Cardiac septum (tissue), 1 donor: ENCODE measurements around the gene TTR. TPM values are rescaled to one million over a fixed set of nuclear protein-coding genes. Genes with fewer than 3 reads are reported as not detected.

Experiments used
- DNase-seq: peaks from one replicate; pipeline ENCODE4 v3.0.0-alpha.2; 2020; ENCODE audit warnings: low spot score
- intact Hi-C: fragments of 100-400 bp; cut with DNase I; formaldehyde crosslinking; loops from one replicate; pipeline ENCODE4 v1.14.0; 2022
- total RNA-seq: library from RNA; stranded (reverse); fragmentation: NEBNext Ultra II Directional; extraction: Animal tissue kit (Norgen Biotek cat#: 25700); gene quantifications from one replicate; pipeline ENCODE4 v1.2.1, GENCODE V29; 2021
- donor health status: DM: no; HTN: no; CAD: no.

Gene TTR
- total RNA-seq, 1 donor from 2014 or later: not detected

DNA sequence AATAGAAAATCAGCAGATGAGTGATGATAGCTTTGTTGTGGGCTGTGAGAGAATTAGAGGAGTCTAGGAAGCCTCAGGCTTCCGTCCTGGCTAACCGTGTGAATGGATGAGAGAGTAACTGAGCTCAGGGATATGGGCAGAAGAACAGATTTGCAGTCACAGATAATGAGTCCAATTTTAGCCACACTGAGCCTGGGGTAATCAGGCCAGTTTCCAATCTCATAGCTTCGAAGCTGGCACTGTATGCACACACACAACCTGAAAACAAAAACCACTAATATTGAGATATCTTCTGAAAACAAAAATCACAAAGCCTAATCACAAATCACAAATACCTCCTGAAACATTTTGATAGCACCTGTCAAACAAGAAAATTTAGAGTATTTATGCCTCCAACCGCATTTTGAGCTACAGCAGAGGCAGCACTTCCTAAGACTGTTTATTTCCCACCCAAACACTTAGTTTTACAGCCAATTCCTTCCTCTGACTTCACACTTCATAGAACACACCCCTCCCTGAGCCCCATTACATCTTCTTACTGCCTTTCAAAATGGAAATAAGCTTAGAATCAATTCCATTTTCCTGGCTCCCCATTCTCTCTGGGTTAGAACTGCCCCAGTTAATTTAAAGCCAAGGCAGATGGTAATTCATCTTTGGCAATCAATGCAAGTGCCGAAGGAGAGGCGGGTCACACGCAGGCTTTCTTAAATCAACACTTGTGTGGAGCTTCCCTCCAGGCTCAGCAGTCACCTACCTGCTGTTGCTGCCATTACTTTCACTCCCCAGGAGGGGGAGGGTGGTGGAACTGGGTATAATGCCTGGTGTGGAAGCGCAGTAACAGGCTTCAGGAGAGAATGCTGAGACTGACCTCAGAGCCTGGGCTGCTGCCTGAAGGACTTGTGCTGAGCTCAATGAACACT is 18.9 kb downstream of the TTR start:
- DNase-seq: no peak
- intact Hi-C loops: no loop called here

DNA sequence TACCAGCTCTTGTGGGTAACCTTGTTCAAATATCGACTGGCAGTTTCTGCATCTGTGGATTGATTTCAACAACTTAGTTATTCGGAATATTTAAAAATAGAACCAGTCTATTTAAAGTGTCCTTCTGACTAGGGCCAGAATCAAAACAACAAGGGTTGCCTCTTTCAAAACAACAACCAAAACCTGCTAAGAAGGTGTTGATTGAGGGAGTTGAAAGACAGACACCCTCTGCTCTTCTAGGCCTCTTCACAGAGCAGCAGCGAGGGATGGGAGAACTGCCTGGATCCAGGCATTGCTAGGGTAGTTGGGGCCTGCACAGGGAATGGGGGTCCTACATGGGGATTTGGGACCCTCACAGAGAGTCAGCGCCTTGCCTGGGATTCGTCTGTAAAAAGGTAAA is 19.8 kb downstream of the TTR start:
- DNase-seq: no peak
- intact Hi-C loops: no loop called here

DNA sequence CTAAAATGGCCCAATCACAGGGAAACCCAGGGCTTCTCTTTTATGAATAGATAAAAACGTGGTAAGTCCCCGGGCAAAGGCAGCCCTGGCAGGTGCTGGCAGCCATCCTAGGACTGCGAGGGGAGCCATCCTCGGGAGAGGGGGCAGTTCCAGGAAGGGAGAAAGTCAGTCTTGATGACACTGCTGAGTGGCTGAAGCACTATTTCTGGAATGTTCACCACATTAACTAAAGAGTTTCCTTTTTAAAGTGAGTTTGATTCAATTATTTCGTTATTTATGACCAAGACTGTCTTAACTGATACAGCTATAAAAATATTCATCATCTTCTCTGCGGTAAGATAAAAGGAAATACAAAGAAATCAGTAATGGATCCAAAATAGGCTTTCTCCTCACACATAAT is 20.4 kb downstream of the TTR start:
- DNase-seq: no peak
- intact Hi-C loops: no loop called here

DNA sequence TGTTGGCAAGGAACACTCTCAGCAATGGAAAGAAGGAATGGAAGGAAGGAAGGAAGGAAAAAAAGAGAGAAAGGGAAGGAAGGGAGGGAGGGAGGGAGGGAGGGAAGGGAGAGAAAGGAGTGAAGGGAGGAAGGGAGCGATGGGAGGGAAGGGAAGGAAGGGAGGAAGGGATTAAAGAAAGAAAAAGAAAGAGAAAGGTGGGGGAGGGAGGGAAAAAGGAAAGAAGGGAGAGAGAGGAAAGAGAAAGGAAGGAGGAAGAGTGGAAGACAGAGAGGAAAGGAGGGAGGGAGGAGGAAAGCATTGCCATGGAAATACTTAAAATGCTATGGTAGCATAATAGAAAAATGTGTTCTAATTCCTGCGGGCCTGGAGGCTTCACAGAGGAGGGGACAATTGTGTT is 22.4 kb downstream of the TTR start:
- intact Hi-C loops: no loop called here
- no peak for DNase-seq

DNA sequence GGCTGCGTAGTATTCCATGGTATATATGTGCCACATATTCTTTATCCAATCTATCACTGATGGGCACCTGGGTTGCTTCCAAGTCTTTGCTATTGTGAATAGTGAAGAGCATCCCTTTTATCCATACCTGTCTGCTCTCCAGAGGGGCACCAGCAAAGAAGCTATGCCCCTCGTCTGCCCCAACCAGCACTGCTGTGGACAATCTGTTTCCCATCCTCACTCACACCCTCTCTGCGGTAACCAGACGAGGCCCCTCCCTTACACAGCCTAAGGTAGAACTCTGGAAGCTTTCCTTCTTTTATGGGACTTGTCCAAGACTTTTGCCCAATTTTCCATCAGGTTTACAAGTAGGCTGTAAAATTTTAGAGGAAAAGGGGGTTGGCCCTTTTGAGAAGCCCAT is 24.9 kb downstream of the TTR start:
- no peak for DNase-seq
- intact Hi-C loops: no loop called here

DNA sequence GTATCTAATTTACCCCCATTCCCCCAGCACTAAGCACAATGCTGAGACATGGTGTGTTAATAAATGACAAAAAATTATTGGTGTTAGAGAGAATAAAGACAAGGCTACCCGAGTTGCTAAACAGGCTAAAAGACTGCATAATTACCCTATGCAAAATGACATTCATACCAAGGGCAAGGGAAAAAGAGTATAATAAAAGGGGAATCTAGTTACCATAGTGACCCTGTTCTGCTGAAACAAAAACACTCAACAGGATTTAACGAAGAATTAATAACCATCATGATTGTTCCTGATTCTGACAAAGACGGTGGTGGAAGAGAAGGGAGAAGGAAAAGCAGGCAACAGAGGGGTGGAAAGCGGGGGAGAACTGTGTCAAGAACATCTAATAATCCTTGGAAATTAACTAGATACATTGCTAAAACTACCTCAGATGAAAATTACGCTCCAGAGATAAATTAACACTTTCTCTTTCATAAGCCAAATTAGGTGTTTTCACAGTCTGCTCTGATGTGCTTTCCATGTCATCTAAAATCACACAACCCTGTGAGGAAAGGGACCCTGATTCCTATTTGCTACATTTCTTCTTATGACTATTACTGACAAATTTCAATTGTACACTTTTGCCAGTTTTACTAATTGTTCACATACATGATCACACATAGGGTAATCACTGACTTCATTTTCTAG is 25.5 kb downstream of the TTR start:
- no peak for DNase-seq
- intact Hi-C loops: no loop called here

DNA sequence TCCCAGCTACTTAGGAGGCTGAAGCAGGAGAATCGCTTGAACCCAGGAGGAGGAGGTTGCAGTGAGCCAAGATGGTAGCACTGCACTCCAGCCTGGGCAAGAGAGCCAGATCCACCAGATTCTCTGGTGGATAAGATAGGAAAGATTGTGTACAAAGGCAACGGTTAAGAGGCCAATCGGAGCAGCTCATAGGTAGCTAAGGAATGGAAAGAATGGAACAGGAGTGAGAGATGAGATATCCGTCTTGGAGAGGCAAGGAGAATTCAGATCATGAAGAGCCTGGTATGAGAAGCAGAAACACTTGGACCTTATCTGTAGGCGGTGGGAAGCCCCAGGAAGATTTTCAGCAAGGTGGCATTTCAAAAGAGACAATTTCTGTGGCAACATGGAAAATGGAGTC is 27.1 kb downstream of the TTR start:
- DNase-seq: no peak
- intact Hi-C loops: no loop called here

DNA sequence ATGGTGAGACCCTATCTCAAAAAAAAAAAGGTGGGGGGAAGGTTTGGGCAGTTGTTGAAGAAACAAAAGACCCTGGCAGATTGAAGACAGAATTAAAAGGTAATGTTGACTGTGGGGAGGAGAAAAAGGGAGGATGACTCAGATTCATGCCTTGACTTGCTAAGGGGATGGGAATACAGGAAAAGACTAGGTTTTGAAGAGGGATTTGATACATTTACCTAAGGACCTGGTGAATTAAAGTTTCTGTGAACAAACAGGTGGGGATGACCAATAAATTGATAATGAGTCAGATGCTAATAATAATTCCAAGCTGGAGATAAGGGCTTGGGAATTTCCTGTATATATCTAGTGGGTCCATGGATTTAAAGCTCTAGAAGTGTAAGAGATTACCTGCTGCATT is 27.6 kb downstream of the TTR start:
- no peak for DNase-seq
- intact Hi-C loops: no loop called here

DNA sequence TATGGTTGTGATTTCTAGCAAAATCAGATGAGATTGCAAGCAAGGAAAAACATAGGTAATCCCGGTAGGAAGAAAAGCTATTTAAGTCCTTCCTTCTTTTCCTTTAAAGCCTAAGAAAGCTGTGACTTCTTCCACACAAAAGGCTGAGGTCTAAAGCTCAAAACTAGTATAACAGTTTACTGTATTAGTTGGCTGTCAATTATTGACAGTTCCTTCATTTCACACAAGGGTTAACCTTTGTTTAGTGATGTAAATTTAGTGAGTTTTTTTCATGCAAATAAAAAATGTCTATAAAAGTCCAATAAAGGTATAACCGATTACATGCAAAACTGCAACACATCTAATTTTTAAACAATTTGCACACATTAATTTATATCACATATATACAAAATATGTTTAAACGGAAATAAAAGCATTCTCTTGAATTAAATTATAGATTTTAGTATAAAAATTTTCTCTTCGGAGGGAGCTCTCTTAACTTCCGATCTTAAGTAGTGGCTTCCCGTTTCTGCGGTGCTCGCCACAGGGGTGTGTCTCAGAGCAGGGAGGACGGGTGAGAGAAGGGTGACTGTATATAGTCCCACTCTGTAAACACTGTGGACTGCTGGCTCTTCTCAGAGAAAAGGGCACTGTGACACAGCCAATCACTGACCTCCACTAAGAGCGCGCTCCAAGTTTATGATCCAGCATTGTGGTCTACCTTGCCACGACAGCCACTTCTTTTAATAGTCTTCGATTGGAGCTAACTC is 33.4 kb downstream of the TTR start:
- intact Hi-C loops: no loop called here
- DNase-seq: no peak

DNA sequence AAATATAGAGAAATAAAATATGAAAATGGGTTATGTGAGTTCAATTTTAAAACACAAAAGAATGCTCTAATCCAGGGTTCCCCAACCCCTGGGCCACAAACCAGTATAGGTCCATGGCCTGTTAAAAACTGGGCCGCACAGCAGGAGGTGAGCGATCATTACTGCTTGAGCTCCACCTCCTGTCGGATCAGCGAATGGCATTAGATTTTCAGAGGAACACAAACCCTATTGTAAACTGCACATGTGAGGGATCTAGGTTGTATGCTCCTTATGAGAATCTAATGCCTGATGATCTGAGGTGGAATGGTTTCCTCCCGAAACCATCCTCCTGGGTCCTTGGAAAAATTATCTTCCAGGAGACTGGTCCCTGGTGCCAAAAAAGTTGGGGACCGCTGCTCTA is 34.7 kb downstream of the TTR start:
- no peak for DNase-seq
- intact Hi-C loops: no loop called here

DNA sequence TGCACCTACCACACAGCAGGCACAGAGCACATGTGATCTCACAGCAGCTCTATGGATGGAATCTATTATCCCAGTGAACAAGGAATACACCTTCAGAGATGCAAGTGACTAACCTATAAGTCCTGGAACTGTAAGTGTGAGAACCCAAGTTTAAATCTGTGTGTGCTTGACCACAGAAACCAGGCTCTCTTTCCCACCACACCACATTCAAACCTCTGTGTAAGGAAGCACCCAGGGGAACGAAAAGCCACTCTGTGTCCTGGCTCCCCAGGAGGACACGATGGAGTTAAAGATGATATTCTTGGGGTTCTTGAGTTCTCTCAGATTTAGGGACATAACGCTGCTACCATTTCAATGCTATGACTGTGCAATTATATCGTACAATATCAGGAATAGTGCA is 38.9 kb downstream of the TTR start:
- intact Hi-C loops: no loop called here
- DNase-seq: no peak

DNA sequence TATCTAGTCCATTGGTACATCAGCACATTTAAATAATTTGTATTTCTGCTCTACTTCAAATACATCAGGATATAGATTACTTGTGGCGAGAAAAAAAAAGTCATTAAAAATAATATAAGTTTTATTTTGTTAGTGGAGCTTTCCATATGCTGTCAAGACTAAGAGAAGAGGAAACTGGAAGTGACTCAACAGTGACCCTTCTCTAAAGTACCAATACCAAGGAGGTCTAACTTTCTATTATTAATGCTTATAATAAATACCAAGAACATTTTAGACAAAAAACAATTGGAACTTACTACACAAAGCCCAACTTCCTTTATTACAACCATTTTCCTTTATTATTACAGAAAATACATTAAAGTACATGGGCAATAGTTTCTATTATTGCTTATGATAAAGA is 39.8 kb downstream of the TTR start:
- no peak for DNase-seq
- intact Hi-C loops: no loop called here

DNA sequence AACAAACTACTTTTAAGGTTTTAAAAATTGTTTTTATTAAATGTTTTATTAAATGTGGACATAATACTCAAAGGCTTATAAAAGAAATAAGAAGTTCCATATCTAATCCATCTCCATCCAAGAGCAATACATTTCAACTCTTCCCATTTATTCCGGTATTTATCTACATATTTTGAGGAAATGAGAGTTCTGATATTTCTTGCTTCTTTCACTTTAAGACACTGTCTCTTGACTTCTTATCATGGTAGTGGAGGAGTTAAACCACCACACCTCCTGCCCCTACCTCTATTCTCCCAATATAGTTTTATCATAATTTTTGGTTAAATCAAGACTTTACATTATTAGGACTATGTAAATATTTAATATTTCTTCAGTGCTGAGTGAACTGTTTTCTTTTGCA is 40.7 kb downstream of the TTR start:
- intact Hi-C loops: no loop called here
- no peak for DNase-seq

DNA sequence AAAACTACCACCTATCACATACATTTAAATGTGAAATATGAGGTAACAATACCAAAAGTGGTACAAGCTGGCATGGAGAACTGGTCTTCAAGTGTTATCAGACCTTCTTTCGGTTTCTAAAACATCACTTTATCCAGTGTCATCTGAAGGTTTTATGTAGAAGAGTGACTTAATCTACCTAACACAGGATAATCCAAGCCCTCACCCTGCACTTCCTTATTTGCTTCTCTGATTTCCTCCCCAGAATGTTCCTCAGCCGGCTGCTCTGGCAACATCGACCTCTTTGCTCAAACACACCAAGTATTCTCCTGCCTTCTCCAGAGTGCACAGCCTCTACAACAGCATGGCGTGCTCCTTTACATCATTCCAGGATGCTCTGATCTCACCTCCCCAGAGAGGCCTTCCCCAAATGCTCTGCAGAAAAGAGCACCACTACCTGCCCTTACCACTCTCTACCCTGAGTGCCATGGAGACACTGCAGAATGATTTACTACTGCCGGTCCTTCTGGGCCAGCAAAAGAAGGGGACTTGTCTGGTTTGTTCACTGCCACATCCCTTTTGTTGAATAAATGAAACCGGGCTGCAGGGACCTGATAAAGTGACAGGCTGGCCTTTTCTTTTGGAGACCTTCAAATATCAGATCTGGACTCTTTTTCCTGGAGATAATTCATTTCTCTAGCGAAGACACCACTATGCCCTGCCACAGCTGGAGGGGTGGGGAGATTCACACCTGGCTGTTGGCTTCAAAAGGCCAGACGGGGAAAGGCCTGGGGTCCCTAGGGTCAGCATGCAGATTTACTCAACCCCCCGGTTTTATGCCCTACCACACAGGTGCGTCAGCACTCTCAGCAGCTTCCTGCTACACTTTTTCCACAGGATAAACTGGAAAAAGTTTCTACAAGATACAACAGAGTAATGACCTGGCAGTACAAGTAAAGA is 42.0 kb downstream of the TTR start:
- intact Hi-C loops: no loop called here

DNA sequence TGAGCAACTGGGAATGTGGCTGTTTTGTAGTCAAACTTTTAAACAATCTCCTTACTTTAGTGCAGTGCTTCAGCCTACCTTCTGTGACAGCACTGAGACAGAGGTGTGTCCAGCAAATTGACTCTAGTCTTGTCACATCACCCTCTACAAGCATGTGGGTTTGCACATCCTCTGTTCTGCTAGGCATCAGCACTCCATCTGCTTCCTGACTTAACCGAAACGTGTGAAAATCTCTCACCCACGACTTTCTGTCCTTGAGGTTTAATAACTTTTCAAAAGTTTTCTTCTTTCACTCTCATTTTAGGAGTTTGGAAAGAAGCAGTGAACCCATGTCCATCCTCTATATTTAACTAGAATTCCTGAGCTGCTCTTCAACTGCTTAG is 42.6 kb downstream of the TTR start:
- intact Hi-C loops: no loop called here
- DNase-seq: no peak

More for the DNA sequence above, 42.0 kb downstream of the TTR start:
- DNase-seq: no peak

DNA sequence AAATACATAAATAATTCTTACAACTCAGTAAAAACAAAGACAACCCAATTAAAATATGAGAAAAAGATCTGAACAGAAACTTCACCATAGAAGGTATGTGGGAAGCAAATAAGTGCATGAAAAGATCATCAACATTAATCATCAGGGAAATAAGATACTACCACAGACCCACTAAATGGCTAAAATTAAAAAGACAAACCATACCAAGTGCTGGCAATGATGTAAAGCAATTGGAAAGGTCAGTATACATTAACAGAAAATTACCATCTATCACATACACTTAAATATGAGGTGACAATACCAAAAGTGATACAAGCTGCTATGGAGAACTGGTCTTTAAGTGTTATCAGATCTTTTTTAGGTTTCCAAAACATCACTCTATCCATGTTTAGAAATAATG is 44.7 kb downstream of the TTR start:
- intact Hi-C loops: no loop called here
- no peak for DNase-seq

DNA sequence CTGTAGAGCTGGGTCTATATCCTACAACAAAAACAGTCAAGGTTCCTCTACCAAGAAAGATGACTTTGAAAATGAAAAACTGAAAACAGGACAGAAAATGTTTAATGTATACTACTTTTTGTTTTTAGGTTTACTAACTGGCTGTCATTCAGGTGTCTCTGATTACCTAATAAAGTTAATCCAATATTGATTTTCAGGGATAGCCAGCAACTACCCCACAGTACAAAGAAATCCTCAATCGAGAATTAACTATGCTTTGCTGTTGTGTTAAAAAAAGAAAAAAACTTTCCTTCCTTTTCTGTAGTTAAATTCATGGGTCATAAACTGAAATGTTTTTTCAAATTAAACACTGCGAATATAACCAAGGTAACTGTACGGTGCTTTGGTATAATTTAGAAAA is 45.8 kb downstream of the TTR start:
- DNase-seq: no peak
- intact Hi-C loops: no loop called here

DNA sequence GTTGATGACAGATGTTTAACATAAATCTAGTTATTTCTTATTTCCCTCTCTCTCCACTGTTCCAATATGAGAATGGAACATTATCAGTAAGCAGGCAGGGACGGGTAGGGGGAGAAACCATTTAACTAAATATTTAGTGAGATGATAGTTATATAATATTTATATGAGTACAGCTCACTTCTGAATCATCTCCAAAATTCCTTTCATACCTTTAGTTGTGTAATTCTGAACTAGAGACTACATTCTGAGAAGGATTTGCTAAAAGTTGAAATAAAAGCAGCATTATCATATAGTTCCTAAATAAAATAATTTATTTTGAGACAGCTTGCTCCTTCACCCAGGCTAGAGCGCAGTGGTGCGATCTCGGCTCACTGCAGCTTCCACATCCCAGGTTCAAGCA is 51.3 kb downstream of the TTR start:
- DNase-seq: no peak
- intact Hi-C loops: no loop called here

DNA sequence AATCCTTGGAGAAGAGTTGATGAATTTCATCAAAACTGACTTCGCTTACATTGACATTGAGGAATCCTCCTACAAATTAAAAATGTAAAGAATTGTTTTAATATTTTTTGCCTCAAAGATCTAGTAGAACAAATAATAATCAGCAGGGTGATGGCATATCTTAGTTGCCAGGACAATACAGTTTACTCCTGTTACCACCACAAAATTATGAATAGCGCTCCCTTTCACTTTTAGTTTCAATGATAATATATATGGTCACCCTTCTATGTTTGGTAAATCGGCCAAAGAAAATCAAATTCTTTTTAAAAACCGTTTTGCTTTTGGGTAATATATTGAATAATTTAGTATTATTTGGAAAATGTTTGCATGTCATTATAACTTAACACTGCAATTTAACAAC is 53.7 kb downstream of the TTR start:
- intact Hi-C loops: no loop called here
- no peak for DNase-seq
